ENCODE results near the gene CCDC33. TPM values are rescaled to one million over a fixed set of nuclear protein-coding genes. Genes with fewer than 3 reads are reported as not detected.

CCDC33 gene
- total RNA-seq, 1 donor from 2014 or later: not detected

GRCh38 chr15:74328331-74329056 lies 92.4 kb downstream of the CCDC33 start:
- TF ChIP-seq, protein P1, sequence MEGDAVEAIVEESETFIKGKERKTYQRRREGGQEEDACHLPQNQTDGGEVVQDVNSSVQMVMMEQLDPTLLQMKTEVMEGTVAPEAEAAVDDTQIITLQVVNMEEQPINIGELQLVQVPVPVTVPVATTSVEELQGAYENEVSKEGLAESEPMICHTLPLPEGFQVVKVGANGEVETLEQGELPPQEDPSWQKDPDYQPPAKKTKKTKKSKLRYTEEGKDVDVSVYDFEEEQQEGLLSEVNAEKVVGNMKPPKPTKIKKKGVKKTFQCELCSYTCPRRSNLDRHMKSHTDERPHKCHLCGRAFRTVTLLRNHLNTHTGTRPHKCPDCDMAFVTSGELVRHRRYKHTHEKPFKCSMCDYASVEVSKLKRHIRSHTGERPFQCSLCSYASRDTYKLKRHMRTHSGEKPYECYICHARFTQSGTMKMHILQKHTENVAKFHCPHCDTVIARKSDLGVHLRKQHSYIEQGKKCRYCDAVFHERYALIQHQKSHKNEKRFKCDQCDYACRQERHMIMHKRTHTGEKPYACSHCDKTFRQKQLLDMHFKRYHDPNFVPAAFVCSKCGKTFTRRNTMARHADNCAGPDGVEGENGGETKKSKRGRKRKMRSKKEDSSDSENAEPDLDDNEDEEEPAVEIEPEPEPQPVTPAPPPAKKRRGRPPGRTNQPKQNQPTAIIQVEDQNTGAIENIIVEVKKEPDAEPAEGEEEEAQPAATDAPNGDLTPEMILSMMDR (IDR thresholded peaks at IDR 0.05; ENCODE audit: insufficient read depth, low read length, severe bottlenecking): no peak
- H3K27me3 ChIP-seq (ENCODE audit: control insufficient read depth, insufficient read depth, low read length): peaks cover 2% of the 10 kb centered on the region
- DNase-seq (ENCODE audit: low read depth) (no peak), FAIRE-seq (peak; percentile 13)
- no peaks in the 10 kb centered on the region for H3K36me3 ChIP-seq (ENCODE audit: control insufficient read depth, insufficient read depth, low read length)
- no peak overlapping the region for H3K4me3 ChIP-seq (ENCODE audit: low read depth, low read length)

DNA sequence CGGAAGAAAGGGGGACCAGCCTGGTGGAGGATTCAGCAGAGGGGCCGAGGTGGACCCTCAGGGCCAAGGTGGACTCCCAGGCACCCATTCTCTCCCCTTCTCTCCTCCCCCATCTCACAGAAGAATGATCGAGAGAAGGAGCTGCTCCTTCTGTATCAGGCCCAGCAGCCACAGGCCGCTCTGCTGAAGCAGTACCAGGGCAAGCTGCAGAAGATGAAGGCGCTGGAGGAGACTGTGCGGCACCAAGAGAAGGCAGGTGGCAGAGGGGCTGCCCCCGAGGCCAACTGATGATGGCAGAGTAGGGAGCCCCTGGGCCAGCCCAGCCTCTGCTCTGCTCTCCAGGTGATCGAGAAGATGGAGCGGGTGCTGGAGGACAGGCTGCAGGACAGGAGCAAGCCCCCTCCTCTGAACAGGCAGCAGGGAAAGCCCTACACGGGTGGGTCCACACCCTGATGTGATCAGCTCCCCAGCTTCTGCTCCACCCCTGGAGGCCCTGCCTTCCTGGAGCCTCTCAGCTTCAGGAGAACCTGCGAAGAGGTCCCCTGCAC lies 94.8 kb downstream of the CCDC33 start:
- FAIRE-seq: no peak
- DNase-seq (ENCODE audit: low read depth): no peak
- Histone ChIP-seq H3K4me3 (ENCODE audit: low read depth, low read length) (no peak overlapping the region), H3K27me3 (ENCODE audit: control insufficient read depth, insufficient read depth, low read length) (peaks cover 2% of the 10 kb centered on the region), H3K36me3 (ENCODE audit: control insufficient read depth, insufficient read depth, low read length) (no peaks in the 10 kb centered on the region)
- TF ChIP-seq, protein P1 (IDR thresholded peaks at IDR 0.05; ENCODE audit: insufficient read depth, low read length, severe bottlenecking): no peak

DNA sequence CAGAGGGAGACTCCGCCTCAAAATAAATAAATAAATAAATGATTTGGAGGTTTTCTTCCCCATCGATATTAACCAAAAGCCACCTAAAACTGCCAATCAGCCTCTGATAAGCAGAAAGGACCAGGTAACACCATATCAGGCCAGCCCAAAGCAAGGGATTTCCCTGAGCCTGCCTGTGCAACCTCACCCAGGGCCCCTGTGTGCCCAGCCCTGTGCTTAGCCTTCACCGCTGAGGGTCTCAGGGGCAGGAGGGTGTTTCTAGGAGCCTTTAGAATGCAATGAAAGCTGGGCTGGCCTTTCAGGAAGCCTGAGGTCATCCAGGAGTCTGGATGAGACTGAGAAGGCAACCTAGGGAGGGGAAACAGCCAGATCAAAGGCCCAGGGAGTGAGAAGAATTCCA lies 95.9 kb downstream of the CCDC33 start:
- DNase-seq (ENCODE audit: low read depth): no peak
- H3K4me3 ChIP-seq (ENCODE audit: low read depth, low read length): no peak overlapping the region
- no peak for FAIRE-seq
- TF ChIP-seq, protein P1 (IDR thresholded peaks at IDR 0.05; ENCODE audit: insufficient read depth, low read length, severe bottlenecking): no peak
- H3K27me3 ChIP-seq (ENCODE audit: control insufficient read depth, insufficient read depth, low read length): no peaks in the 10 kb centered on the region
- no peaks in the 10 kb centered on the region for H3K36me3 ChIP-seq (ENCODE audit: control insufficient read depth, insufficient read depth, low read length)

GRCh38 chr15:74332611-74333010 lies 96.5 kb downstream of the CCDC33 start:
- no peak for DNase-seq (ENCODE audit: low read depth)
- TF ChIP-seq, protein P1 (IDR thresholded peaks at IDR 0.05; ENCODE audit: insufficient read depth, low read length, severe bottlenecking): no peak
- no peaks in the 10 kb centered on the region for H3K27me3 ChIP-seq (ENCODE audit: control insufficient read depth, insufficient read depth, low read length)
- FAIRE-seq: no peak
- H3K36me3 ChIP-seq (ENCODE audit: control insufficient read depth, insufficient read depth, low read length): no peaks in the 10 kb centered on the region
- no peak overlapping the region for H3K4me3 ChIP-seq (ENCODE audit: low read depth, low read length)

GRCh38 chr15:74333093-74333492 lies 97.0 kb downstream of the CCDC33 start:
- Histone ChIP-seq H3K36me3 (ENCODE audit: control insufficient read depth, insufficient read depth, low read length) (no peaks in the 10 kb centered on the region), H3K27me3 (ENCODE audit: control insufficient read depth, insufficient read depth, low read length) (no peaks in the 10 kb centered on the region), H3K4me3 (ENCODE audit: low read depth, low read length) (no peak overlapping the region)
- DNase-seq (ENCODE audit: low read depth) (no peak), FAIRE-seq (no peak)
- TF ChIP-seq, protein P1 (IDR thresholded peaks at IDR 0.05; ENCODE audit: insufficient read depth, low read length, severe bottlenecking): no peak

All from bronchial epithelial cell (primary cell).